DND-41 (cell line): Measurements from ENCODE around the gene PLPPR1.

ENCODE experiments used
- ATAC-seq: fragments of 200-7000 bp; cut with Tn5 transposase; 3 replicates; pipeline ENCODE4 v1.9.1; 2021; ENCODE audit warnings: low read depth; ENCODE audit not compliant: insufficient read depth
- DNase-seq: peaks from one replicate; pipeline ENCODE4 v3.0.0-alpha.2; 2020
- H2AFZ ChIP-seq: 2 replicates; pipeline ENCODE4 v1.6.0; 2012; ENCODE audit warnings: low read depth, low read length
- H3K27ac ChIP-seq: 2 replicates; pipeline ENCODE4 v1.5.1; 2012; ENCODE audit warnings: low read length, inconsistent platforms
- H3K27me3 ChIP-seq: fragments of 200-600 bp; sonication (generic); 2 replicates; pipeline ENCODE4 v1.6.0; 2012; ENCODE audit warnings: low read length, mild to moderate bottlenecking, inconsistent platforms; ENCODE audit not compliant: insufficient read depth, poor library complexity
- H3K36me3 ChIP-seq: 2 replicates; pipeline ENCODE4 v1.5.1; 2012; ENCODE audit warnings: low read length, inconsistent platforms; ENCODE audit not compliant: insufficient read depth
- H3K4me1 ChIP-seq: 2 replicates; pipeline ENCODE4 v1.5.1; 2012; ENCODE audit warnings: mild to moderate bottlenecking, low read length; ENCODE audit not compliant: insufficient read depth
- H3K4me2 ChIP-seq: 2 replicates; pipeline ENCODE4 v1.6.0; 2012; ENCODE audit warnings: mild to moderate bottlenecking, moderate library complexity, low read length, inconsistent platforms; ENCODE audit not compliant: insufficient read depth
- H3K4me3 ChIP-seq, 2 experiments: fragments of 200-600 bp in 1 of 2; shearing (Covaris generic) in 1 of 2; 2 replicates each; pipeline ENCODE4 v1.5.1; 2012 to 2016; ENCODE audit warnings: inconsistent platforms in 2 of 2, low read length in 2 of 2, mild to moderate bottlenecking in 2 of 2, low read depth in 1 of 2, moderate library complexity in 1 of 2
- H3K79me2 ChIP-seq: 2 replicates; pipeline ENCODE4 v1.6.0; 2012; ENCODE audit warnings: low read length, inconsistent platforms; ENCODE audit not compliant: insufficient read depth
- H3K9ac ChIP-seq: 2 replicates; pipeline ENCODE4 v1.6.0; 2012; ENCODE audit warnings: low read depth, mild to moderate bottlenecking, inconsistent platforms, low read length, moderate library complexity
- H3K9me3 ChIP-seq: 2 replicates; pipeline ENCODE4 v1.5.1; 2012; ENCODE audit warnings: low read length, moderate library complexity, mild to moderate bottlenecking, inconsistent platforms; ENCODE audit not compliant: insufficient read depth, severe bottlenecking
- H4K20me1 ChIP-seq: 2 replicates; pipeline ENCODE4 v1.6.0; 2012; ENCODE audit warnings: low read length; ENCODE audit not compliant: insufficient read depth
- EZH2 ChIP-seq: IDR thresholded peaks from 3 replicates; pipeline ENCODE4 v1.6.1; 2012; ENCODE audit warnings: borderline replicate concordance, low read depth, mild to moderate bottlenecking, moderate library complexity, low read length, inconsistent platforms; ENCODE audit not compliant: severe bottlenecking
- TF ChIP-seq, protein P1 (sequence below): IDR thresholded peaks from 2 replicates; pipeline ENCODE4 v1.5.1; 2012; ENCODE audit warnings: borderline replicate concordance, low read length, moderate library complexity, mild to moderate bottlenecking; ENCODE audit not compliant: poor library complexity, severe bottlenecking; ENCODE audit errors: extremely low read depth

Gene PLPPR1

DNA sequence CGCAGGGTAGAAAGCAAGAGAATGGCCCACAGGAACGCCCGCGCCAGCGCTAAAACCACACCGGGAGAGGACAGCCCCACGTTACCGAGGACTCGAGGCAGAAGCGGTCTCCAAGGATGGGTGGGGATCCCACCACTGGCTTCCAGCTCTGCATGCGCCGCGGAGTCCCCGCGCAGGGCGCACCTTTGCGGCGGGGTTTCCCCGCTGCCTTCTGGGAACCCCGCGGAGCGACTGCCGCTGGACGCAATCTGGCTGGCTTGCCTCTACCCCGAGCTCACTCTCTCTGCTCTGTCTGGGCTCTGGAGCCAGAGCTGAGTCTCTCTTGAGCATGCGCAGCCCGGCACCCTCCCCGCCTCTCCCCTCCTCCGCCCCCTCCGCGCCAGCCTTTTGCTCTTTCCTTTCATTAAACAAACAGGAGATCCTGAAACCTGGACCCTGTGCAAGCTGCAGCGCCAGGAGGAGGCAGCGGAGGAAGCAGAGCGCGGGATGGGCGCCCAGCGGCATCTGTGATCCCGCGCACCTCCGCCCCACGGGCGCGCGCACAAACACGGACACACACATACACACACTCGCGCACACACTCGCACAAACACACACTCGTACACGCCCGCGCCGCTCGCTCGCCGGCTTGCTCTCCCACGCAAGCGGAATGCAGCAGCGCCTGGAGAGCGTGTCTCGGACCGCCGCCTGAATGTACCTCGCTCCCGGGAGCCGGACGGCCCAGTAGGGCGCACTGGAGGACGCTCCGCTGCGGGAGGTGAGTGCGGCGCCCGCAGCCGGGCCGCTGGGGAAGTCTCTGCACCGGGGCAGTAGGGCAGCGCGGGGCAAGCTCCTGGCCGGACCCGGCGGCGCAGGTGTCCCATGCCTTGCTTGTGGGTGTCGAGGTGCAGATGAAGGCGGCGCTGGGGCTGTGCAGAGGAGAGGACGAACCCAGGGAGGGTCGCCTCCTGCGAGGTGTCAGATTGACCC, at the start of gene PLPPR1:
Gene PLPPR1, plus strand, starts transcription at position 382 of the 969 bp plus-strand sequence.
- H3K27me3 ChIP-seq = no peaks in the 10 kb centered on the region
- no peak within 1 kb of the TSS for H2AFZ ChIP-seq
- H3K9me3 ChIP-seq = no peaks in the 10 kb centered on the region
- no peak within 1 kb of the TSS for H3K9ac ChIP-seq
- no peak within 1 kb of the TSS for H3K4me3 ChIP-seq
- TF ChIP-seq, protein P1, sequence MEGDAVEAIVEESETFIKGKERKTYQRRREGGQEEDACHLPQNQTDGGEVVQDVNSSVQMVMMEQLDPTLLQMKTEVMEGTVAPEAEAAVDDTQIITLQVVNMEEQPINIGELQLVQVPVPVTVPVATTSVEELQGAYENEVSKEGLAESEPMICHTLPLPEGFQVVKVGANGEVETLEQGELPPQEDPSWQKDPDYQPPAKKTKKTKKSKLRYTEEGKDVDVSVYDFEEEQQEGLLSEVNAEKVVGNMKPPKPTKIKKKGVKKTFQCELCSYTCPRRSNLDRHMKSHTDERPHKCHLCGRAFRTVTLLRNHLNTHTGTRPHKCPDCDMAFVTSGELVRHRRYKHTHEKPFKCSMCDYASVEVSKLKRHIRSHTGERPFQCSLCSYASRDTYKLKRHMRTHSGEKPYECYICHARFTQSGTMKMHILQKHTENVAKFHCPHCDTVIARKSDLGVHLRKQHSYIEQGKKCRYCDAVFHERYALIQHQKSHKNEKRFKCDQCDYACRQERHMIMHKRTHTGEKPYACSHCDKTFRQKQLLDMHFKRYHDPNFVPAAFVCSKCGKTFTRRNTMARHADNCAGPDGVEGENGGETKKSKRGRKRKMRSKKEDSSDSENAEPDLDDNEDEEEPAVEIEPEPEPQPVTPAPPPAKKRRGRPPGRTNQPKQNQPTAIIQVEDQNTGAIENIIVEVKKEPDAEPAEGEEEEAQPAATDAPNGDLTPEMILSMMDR = no peak
- no peak for TF ChIP-seq EZH2
- no peak within 1 kb of the TSS for H3K4me2 ChIP-seq
- H3K79me2 ChIP-seq = no peaks in the 10 kb centered on the region
- no peaks in the 10 kb centered on the region for H3K4me1 ChIP-seq
- no peaks in the 10 kb centered on the region for H3K36me3 ChIP-seq
- no peak for ATAC-seq
- no peak for DNase-seq
- no peak within 1 kb of the TSS for H3K27ac ChIP-seq
- no peaks in the 10 kb centered on the region for H4K20me1 ChIP-seq

DNA sequence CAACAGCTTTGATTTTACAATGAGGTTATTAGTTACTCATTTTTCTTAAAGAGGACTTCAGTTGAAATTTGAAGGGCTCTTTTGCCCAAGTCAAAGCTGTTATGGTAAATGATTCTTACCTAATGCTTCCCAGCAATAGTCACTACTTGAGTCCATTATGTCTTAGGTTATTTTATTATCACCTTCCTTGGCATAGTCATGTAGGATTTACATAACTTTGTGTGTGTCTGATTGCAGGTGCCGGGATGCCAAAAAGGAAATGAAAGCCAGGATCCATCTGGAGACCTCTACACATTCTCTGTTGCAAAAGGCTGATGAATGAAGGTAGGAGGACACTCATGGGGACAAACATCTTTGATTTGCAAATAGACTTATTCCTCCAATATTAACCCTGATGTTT, 38.8 kb upstream of the PLPPR1 start:
- Histone ChIP-seq H2AFZ (no peak overlapping the region), H3K27ac (no peak overlapping the region), H3K4me3 (no peak overlapping the region)

DNA sequence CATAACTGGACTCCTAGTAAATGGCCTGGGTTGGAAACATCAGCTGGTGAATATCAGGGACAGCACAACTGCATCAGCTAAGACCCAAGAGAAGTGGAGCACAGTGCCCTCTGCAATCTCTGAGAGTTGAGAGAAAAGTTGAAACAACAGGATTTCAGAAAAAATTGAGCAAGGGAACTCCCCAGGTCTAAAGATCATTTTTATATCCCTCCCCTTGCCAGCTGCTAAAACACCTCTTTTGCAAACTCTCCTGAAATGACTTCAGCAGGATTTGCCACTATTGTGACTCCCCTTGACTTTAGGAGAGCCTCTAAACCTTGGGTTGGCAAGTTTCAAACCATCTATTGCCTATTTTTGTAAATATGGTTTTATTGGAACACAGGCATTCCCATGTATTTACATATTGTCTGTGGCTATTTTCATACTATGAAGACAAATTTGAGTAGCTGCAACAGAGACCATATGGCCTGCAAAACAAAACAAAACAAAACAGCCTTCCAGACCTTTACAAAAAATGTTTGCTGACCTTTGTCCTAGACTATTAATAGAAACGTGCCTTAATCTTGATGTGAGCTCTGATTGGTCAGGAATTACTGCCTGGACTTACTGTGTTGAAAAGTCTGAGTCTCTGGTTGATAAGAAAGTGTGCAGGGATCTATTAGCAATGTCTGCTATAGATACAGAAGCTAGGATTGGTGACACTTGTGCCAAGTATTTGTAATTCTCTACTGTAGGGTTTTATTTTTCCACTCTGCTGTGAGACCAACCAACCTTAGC, 37.7 kb upstream of the PLPPR1 start:
- no peak for TF ChIP-seq EZH2
- TF ChIP-seq, protein P1 = no peak
- H3K36me3 ChIP-seq = no peaks in the 10 kb centered on the region
- H3K79me2 ChIP-seq = no peaks in the 10 kb centered on the region
- H3K27ac ChIP-seq = no peak overlapping the region
- H4K20me1 ChIP-seq = no peaks in the 10 kb centered on the region
- no peaks in the 10 kb centered on the region for H3K4me1 ChIP-seq
- H3K4me2 ChIP-seq = no peak overlapping the region
- H3K27me3 ChIP-seq = no peaks in the 10 kb centered on the region
- no peak overlapping the region for H3K4me3 ChIP-seq
- H2AFZ ChIP-seq = no peak overlapping the region
- no peaks in the 10 kb centered on the region for H3K9me3 ChIP-seq
- DNase-seq = no peak
- H3K9ac ChIP-seq = no peak overlapping the region
- ATAC-seq = no peak

More for the DNA sequence above, 38.8 kb upstream of the PLPPR1 start:
- no peaks in the 10 kb centered on the region for H4K20me1 ChIP-seq
- TF ChIP-seq EZH2 = no peak
- TF ChIP-seq, protein P1 = no peak
- DNase-seq = no peak
- no peaks in the 10 kb centered on the region for H3K27me3 ChIP-seq
- no peaks in the 10 kb centered on the region for H3K9me3 ChIP-seq
- no peaks in the 10 kb centered on the region for H3K4me1 ChIP-seq
- no peaks in the 10 kb centered on the region for H3K36me3 ChIP-seq
- H3K79me2 ChIP-seq = no peaks in the 10 kb centered on the region
- H3K4me2 ChIP-seq = no peak overlapping the region
- no peak for ATAC-seq
- no peak overlapping the region for H3K9ac ChIP-seq
